T-helper 1 cell treated with Interleukin-12 subunit alpha and Interleukin-12 subunit beta and Interleukin-4 antibody, amounts not matched to agents 30 ng/mL and 1 ng/mL, for 36 hours (primary cell): ENCODE results near the gene TBC1D22A. TPM values are rescaled to one million over a fixed set of nuclear protein-coding genes. Genes with fewer than 3 reads are reported as not detected.

Source experiments
- intact Hi-C: fragments of 100-400 bp; cut with micrococcal nuclease; formaldehyde crosslinking; loops from one replicate; pipeline ENCODE4 v1.15.1; 2024
- total RNA-seq: library from RNA; stranded (reverse); gene quantifications from 2 replicates; pipeline ENCODE4 v1.2.3, GENCODE V29; 2022

TBC1D22A gene
- total RNA-seq, 1 donor from 2014 or later = 39.3 TPM

DNA sequence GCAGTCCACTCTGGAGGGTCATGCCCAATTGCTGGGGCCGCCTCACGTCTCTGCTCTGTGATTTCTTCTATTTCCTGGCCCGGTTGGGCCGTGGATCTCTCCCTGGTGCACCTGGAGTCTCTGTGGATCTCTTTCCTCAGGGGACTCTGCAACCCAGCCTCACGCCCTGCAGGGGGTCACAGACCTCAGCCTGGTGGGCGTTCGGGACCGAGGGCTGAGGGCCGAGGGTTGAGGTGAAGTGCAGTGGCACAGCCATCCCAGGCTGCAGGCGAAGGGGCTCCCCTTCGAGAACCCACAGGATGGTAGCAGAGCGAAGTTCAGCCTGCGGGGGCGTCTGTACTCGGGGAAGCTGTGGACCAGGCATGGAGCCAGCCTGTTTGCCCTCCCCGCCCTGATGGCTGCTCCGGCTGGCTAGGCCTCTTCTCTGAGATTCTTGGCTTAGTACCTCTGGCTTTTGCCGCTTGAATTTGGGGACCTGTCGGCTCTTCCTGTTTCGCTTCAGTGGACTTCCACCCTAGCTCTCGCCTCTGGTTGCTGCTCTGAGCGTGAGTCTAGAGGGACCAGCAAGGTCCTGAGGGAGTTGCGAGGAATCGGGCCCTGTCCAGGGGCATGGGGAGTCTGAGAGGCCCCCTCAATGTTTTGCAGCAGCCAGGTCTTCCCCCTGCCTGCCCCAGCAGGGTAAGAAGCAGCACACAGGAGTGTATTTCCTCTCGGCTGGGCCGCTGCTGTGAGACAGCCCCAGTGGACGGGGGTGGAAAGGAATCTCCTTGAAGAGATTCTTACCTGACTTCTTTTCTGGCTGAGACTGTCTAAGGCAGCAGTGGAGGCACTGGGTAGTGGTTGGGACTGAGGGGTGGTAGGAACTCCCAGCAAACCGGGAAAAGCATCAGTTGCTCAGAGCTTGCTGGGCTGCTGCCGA lies 140.8 kb downstream of the TBC1D22A start:
- intact Hi-C loops = no loop called here

DNA sequence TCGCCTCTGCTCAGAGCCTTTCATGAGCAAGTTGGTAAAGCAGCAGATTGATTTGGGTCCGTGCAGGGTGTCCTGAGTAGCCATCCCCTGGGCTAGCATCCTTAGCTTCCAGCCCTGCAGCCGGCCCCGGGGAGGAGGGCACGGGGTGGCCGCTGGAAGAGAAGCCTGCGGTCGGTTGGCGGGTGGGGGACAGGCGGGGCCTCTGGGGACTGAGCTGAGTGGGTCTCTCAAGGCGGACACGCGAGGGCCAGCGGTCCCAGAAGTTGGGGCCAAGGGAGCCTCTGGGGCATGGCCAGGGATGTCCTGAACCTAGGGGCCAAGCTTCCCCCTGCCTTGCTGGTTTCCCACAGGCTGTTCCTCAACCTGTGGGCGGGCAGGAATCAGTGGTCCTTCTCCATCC lies 143.0 kb downstream of the TBC1D22A start:
- intact Hi-C loops = no loop called here

DNA sequence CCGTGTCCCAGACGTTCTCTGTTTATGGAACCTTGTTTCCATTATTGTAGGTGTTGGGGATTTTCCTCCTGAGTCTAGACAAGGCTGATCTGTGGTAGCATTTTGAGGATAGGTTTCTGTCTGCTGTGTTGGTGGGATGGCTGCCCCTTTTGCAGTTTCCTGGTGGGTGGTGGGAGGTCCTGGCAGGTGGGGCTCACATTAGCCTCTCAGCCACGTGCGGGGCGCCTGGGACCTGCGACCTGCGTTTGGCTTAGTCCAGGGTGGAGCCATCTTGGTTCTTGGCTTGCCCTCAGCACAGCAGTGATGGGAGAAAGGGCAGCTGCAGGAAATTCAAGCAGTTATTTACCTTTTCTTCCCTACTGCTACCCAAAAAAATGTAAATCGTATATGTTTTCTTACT lies 143.4 kb downstream of the TBC1D22A start:
- intact Hi-C loops = no loop called here

DNA sequence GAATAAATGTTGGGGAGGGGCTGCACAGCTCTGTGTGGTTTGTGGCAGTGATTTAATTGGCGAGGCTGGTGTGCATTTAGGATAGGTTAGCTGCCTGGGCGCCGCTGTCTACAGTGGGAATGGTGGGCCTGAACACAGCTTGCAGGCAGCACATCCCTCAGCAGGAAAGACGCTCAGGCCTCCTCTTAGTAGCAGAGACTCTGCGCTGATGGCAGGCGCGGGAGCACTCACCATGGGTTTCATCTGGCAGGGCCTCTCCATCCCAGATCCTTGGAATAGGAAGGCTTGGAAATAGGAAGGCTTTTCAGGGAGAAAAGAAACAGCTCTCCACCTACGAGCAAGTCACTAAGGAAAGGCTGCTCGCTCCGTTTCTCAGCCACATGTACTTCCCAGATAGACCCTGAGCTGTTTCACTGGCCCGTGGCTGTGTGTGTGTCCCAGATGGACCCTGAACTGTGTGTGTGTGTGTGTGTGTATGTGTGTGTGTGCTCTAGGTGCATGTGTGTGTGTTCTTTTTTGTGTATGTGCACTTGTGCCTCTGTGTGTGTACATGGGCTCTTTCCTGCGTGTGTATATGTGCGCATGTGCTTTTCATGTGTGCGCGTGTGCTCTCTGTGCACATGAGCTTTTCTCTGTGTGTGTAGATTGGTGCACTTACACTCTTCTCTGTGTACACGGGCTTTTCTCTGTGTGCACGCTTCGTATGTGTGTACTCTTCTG lies 144.0 kb downstream of the TBC1D22A start:
- intact Hi-C loops = no loop called here

DNA sequence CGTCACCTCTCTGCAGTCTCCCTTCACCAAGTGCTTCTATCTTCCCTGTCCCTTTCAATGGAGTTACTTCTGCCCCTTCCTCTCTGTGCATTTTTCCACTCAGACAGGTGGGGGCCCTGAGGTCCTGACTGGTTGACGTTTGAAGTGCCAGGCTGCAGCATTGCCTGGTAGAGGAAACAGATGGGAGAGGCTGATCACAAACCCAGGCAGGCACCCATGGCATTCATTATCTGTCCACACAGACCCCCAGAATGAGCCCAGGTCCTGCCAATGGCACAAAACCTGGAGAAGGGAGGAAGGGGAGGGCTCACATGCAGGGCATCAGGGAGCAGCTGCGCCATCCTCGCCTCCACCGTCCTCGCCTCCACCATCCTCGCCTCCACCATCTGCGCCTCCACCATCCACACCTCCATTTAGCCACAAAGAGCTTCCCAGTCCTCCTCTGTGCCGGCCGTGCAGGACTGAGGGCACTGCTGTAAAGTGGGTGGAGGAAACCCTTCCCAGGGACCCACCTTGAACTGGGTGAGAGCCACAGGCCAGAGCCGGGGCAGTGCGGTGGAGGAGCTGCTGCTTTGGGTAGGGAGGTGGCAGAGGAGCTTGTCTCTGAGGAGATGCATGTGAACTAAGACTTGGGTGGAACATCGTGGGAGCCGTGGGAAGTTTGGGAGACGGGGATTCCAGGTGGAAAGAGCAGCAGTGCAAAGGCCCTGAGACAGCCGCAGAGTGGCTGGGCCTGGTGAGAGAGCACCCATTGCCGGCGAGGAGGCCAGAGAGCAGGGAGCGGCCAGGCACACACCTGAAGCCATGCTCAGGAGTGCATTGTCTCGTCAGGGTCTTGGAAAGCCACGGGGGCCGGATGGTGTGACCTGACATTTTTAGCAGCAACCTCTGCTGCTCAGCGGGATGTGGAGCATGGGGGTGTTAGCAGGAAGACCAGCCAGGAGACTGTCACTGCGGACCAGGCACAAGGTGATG lies 145.1 kb downstream of the TBC1D22A start:
- intact Hi-C loops = no loop called here

DNA sequence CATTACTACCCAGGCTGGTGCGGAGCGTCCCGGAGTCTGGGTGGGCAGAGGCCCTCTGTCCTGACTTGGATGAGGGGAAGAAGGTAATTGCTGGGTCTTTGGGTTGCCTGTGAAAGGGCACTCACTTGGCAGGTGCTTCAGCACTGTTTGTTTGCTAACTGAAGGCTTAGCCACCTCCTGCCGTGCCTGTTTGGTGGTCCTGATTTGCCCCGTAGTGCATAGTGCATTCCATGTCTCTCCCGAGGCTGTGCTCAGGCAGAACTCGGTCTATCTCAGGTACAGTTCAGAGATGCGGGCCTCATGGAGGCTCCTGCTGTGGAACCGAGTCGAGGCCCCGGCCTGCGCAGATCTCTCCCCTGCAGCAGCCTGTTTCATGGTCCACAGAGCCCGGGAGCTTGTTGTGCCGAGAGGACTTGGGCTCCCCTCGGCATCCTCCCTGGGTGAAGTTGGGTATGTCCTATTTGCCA lies 146.2 kb downstream of the TBC1D22A start:
- intact Hi-C loops = no loop called here

DNA sequence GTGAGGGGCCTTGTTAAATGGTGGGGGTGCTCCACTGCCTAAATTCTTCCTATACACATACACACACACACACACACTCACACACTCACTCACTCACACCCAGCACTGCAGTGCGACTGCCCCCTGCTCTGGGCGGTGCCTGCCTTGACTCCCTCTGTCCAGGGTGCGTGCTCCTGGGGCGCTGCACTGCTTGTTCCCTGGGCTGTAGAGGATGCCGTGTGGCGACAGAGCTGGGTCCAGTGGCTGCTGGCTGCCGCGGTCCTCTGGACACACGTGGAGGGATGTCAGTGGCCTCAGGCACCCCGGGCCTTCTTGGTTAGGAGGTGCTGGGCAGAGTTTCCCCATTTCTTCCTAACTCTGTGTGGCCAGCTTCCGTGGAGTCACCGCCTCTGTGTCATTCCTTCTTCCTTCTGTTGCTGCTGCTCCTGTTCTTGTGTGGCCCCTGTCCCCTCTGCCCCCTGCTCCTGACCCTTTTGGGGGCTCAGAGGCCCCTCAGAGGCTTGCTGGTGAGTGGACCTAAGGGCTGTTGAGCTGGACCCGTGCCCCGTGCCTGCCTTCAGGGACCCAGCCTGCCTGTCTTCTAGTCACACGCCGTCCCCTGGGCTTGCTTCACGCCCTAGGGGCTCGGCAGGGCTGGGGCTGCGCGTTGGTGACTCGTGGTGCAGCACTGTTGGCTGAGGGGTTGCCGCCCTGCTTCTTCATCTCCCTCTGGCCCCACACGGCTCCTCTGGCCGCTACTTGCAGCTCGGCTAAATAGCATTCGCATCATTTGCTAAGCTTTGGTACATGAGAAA lies 147.0 kb downstream of the TBC1D22A start:
- intact Hi-C loops = no loop called here

DNA sequence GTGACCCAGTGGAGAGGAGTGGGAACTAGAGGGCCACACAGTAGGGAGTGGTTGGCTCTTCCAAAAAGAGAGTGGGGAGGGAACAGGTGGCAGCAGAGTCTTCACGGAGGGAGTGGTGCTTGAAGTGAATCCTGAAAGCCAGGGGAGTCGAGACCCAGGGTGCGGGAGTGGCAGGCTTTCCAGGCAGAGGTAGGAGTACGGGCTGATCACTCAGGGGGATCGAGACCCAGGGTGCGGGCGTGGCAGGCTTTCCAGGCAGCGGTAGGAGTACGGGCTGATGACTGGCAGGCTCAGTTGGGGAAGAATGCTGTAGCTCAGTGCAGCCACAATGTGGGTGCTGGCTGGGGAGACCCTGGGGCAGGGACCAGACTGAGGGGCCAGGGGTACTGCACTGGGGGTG lies 148.2 kb downstream of the TBC1D22A start:
- intact Hi-C loops = no loop called here

DNA sequence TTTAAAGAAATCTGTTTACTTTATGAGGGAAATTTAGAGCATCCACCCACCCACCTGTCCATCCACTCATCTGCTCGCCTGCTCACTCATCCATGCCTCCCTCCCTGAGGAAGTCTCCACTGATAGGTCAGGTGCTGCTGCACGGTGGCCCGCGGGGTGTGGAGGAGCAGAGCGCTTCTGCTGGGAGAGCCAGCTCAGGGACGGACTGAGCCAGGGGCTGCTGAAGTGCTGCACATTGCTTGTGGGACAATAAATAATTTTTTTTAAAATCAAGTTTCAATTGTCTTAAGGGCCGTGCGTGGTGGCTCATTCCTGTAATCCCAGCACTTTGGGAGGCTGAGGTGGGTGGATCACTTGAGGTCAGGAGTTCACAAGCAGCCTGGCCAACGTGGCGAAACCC lies 148.9 kb downstream of the TBC1D22A start:
- intact Hi-C loops = no loop called here

DNA sequence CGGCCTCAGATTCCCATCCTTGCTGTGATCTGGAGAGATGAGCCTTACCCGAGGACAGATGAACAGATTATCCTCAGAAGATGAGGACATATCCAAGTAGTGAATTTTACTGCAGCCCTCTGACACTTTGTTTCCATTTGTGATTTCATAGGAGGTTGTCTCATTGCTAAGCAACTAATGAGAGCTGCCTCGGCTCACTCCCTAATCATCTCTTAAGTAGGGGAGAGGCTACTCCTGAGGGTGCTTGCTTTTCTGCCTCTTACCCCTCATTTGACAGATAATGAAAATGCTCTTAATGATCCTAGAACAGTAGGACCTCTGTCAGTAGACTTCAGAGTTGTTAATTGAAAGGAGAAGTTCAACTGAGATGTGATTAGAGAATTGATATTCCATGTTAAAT lies 150.9 kb downstream of the TBC1D22A start:
- intact Hi-C loops = no loop called here

DNA sequence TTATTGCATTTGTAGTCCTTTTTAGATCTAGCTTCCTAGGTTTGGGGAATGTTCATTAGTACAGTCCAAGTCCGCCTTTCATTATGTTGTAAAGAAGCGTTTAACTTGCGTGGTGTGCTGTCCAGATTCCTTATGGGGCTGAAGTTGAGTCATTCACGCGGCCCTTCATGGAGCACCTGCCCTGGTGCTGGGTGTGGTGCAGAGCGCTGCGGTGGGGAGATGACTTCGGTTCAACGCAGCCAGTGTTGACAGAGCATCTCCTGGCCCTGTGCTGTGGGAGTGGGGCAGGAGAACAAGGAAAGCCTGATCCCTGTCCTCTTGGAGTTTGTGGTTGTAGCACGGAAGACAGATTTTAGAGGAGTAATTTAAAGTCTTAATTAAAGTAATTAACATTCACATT lies 152.0 kb downstream of the TBC1D22A start:
- intact Hi-C loops = no loop called here

DNA sequence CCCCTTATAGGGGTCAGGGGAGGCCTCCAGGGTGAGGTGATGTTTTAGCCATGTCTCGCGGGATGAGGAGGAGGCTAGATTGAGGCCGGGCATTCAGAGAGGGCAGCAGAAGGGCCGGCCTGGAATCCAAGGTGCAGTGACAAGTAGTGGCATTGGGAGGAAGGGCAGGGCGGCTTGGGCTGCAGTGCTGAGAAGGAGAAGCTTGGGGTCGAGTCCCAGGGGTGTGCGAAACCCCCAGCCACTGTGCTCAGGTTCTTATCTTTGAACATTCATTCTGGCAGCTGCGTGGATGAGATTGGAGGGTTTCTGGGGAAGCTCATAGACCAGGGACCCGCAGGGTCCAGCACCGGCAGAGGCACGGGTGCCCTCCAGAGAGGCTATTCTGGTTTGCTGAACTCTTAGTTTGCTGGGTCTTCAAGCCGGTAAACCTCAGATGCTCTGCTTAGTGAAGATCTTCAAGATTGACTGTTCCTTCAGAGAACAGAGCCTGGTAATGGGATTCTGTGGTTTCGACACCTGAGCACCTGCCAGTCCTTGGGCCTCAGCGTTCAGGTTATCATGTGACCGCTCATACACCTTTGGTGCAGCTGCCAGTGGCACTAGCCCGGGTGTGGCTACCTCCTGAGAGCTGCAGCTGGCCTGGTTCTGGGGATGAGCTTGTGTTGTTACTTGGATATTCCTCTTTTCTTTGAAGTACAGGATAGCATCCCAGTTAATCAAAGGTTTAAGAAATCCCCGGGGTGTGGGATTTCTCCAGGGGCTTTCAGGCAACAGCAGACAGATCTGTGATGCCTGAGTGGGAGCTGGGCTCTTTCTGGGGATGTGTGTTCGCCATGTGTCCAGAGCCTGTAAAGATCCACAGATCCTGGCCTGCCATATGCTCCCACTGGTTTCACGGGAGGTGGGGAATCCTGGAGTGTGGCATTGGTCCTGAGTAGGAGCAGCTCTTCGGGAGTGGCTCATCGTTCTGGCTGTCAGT lies 152.8 kb downstream of the TBC1D22A start:
- intact Hi-C loops = no loop called here

DNA sequence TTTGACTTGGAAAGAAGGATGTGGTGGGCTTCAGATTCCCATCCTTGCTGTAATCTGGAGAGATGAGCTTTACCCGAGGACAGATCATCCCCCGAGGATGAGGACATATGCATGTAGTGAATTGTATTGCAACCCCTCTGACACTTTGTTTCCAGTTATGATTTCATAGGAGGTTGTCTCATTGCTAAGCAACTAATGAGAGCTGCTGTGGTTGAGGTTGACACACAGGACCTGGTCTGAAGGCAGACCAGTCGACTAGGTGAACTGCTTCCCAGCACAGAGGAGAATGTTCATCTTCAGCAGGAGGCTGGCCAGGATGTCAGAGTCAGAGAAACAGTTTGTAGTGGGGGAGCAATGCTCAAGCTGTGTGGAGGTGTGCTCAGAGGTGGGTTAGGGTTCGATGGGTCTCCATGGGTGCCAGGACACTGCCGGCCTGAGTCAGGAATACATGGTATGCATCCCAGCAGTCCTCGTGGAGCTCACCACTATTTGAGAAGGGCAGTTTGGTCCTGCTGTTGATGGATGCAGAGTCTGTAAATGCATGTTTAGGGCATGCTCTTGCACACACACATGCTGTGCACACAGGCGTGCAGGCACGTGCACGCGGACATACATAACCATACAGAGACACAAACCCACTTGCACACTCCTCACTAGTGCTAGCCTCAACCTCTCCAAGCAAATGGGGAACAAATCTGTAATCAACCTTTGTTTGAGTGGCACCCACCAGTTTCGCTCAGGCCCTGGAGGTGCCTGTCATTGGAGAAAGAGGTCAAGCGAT lies 153.7 kb downstream of the TBC1D22A start:
- intact Hi-C loops = no loop called here

DNA sequence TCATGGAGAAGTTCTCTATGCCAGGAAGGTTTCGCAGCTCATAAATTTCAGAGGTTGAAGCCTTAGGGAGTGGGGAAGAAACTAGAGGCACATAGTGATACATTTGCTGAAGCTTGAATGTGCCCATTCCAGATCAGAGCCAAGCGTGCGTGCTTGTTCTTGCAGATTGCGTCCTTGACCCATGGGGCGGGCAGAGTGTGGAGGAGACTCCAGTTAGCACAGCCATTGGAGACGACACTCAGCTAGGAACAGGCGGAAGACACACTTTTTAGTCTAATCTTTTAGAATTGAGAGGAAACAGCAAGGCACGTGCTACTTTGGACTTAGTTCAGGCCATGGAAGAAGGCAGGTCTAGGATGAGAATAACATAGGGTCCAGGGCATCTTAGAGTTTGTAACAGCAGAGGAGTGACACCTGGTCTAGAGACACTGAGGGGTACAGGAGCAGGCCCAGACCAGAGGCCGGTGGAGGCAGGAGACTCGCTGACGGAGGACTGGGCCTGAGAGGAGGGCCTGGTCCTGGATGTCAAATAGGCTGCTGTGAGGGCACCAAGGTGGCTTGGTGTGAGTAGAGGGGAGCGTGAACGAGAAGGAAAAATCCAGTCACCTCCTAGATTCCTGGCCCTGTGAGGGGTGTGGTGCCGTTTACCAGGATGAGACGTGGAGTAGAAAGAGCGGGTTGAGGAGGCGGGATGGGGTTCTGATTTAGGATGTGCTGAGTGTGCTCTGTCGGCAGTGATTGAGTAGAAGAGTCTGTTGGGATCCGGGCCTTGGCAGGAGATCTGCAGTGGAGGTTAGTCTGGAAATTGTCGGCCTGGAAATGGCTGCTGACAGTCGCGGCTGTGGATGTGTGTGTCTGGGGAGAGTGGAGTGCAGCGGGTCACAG lies 154.7 kb downstream of the TBC1D22A start:
- intact Hi-C loops = no loop called here

DNA sequence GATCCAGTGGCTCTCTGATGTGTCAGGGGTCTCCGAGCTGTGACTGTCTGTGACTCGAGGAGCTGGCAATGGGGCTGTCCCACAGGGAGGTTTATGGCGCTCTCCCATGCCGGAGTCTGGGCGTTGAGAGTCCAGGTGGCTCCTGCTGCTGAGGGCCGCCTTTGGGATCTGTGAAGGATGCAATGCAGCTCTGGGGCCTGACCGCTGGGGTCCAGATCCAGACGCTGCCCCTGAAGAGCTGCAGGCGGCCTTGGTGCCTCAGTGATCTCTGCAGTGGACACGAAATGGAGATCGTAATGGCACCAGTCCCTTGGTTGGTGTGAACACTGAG lies 155.3 kb downstream of the TBC1D22A start:
- intact Hi-C loops = no loop called here

DNA sequence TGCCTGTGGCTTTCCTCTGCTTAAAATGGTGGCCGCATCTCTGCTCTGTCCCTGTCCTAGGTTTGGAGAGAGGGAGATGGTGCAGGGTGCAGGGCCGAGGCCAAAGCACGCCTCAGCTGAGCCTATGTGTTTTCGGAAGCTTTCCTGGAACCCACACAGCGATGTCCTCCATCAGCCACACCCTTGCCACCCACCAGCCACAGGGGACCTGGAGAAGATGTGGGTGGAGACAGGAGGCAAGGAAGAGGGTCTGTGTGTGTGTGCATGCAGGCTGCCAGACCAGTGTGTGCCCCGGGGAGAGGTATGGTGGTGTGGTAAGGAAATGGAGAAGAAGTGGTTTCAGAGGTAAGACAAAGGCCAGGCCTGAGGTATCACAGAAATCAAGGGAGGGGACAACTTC lies 155.7 kb downstream of the TBC1D22A start:
- intact Hi-C loops = no loop called here

DNA sequence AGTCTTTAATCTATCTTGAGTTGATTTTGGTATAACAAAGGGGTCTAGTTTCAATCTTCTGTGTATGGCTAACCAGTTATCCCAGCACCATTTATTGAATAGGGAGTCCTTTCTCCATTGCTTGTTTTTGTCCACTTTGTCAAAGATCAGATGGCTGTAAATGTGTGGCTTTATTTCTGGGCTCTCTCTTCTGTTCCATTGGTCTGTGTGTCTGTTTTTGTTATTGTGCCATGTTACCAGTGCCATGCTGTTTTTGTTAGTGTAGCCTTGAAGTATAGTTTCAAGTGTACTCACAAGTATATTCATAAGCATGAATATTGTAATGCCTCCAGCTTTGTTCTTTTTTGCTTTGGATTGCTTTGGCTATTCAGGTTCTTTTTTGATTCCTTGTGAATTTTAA lies 159.6 kb downstream of the TBC1D22A start:
- intact Hi-C loops = no loop called here

DNA sequence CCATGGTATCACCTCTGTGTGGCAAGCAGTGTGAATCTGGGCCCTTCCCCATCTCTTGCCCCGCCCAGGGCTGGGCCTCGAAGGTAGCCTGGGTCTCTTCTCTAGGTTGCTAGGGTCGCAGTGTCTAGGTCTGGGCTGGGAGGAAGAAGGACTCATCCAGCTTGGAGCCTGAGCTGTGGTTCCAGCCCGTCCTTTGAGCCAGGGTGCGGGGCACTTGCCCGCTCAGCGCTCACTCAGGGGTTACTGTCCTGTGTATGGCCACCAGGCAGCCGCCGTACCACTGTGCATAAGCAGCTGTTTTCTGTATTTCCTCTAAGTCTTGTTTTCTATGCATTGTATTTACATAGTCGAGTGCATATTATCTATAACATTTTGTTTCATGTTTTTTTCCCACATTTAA lies 160.9 kb downstream of the TBC1D22A start:
- intact Hi-C loops = no loop called here
